ENCODE measurements around the gene IDE.
"Not testable (repeated sequence)": the region's sequence is repeated elsewhere in the genome, so short reads cannot be mapped to it uniquely, and the experiment has no call there.

IDE gene

DNA sequence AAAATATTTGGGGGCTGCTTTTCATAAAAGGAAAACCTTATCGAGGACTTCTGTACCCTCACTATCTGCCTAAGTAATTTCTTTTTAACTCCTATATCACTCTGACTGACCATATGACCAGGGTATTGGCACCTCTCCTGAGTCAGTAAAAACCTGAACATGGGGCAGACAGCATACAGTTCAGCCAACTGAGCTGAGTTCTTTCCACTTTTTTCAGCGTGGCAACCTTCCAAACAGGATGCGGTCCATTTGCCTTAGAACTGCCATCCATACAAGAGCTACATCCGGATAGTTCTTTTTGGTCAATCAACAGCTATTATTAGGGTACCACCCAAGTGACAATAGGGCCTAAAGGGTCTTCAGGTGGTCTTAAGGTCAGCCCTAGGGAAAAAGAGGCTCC lies 160.4 kb downstream of the IDE start:
- no peak for DNase-seq

DNA sequence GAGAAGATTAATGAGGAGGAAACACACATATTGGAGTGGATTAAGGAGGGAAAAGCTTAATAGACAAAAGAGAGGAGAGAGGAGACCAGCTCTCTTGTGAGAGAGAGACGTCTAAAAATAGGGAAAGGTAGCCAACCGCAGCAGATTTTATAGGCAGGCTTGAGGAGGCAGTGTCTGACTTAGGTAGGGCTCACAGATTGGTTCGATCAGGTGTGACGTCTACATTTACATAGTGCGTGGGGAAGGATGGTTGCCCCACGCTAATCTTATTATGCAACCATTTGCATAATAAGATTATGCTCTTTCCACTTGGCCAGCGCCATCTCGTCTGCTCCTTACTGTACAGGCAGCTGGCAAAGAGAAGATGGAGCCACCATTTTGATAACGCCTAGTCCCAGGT lies 160.9 kb downstream of the IDE start:
- no peak for DNase-seq

DNA sequence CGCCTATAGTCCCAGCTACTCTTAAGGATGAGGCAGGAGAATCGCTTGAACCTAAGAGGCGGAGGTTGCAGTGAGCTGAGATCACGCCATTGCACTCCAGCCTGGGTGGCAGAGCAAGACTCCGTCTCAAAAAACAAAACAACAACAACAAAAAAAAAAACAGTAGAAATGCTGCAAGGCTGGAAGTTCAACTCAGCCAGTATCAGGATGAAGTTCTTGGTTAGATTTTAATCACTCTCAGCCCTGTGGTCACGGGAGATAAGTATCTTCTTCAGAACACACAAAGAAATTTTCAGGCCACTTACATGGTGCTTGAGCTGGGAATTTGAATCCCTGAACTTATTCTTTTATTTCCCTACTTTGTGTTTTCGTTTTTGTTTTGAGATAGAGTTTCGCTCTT lies 162.5 kb downstream of the IDE start:
- DNase-seq: no peak

DNA sequence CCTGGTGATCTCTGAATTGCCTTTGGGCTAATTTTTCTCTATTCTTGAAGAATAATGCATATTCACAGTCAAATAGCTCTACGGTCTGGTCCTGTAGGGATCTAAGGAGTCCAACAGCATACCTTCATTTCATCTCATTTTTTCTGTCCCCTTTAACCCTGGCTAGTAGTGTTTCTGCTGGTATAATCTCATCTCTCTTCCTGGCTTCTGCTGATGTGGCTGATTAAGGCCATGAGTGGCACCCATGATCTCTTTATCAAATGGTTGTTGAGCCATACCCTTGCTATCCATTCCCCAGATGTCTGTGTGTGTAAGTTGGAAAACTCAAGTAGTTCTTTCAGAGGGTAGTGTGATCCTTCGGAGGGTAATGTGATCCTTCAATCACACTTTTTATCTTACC lies 163.4 kb downstream of the IDE start:
- no peak for DNase-seq

DNA sequence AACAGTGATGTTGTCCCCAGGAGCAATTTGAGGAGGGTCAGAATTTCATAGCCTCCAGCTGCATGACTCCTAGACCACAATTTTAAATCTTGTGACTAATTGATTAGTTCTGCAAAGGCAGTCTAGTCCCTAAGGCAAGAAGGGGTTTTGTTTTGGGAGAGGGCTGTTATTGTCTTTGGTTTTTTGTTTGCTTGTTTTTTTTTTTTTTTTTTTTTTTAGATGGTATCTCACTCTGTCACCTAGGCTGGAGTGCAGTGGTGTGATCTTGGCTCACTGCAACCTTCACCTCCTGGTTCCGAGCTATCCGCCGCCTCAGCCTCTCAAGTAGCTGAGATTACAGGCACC lies 165.9 kb downstream of the IDE start:
- no peak for DNase-seq

DNA sequence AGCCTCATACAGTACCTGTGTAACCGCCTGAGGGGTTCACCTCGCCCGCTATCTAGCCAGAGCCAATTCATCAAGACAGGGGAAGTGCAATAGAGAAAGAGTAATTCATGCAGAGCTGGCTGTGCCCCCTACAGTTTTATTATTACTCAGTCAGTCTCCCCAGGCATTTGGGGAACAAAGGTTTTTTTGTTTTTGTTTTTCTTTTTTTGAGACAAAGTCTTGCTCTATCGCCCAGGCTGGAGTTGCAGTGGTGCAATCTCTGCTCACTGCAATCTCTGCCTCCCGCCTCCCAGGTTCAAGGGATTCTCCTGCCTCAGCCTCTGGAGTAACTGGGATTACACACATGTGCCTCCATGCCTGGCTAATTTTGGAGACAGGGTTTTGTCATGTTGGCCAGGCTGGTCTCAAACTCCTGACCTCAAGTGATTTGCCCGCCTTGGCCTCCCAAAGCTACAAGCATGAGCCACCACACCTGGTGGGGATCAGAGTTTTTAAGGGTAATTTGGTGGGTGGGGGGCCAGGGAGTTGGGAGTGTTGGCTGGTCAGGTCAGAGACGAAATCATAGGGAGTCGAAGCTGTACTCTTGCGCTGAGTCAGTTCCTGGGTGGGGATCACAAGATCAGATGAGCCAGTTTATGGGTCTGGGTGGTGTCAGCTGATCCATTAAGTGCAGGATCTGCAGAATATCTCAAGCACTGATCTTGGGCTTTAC lies 166.4 kb downstream of the IDE start:
- no peak for DNase-seq

DNA sequence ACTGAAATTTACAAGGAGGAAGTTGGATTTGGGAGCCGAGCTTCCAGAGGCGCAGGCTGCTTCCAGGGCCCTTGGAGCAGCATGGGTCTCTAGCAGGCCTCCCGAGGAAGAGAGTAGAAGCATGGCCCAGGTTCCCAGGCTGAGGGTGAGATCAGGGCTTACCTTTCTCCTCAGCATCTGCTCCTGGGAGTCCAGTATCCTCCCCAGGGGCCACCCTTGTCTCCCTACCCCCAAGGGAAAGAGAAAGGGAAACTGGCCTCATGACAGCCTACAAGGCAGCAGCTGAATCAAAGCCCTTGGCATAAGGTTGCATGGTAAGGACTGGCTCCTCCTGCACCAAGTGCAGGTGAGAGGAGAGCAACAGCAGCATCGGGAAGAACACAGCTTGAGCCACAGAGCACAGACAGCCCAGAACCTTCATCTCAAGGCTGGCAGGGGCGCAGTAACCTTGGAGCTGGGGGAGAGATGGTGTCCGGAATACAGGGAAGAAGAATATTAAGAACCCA lies 168.4 kb downstream of the IDE start:
- no peak for DNase-seq

DNA sequence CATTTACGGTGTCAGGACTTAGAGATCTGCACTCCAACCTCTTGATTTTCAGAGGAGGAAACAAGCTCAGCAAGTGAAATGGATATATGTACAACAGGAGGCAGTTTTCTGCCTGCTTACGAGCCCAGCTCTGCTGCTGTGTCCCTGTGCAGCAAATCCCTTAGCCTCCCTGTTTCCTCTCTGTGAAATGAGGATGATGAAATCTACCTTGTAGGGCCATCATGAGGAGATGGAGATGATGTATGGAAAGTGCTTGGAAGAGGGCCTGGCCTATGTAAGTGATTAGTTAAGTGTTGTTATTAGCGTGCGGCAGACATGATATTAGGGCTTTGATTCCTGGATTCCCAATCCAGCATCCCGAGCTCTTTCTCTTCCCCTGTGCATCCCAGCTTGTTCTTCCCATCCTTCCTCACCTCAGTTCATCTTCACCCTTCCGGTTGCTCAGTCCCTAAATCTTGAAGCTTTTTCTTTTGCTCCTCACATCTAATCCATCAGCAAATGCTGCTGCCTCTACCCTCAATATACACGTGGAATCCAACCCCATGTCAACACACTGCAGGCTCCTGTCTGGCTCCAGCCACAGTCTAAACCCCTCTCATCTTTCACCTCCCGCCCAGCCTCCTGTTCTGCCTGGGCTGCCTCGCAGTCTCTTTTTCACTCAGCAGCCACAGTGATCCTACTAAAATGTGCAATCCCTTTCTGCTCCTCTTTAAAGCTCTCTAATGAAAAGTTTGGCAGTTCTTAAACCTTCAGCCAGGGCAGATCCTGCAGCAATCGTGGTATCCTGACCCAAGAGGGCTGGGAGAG lies 169.1 kb downstream of the IDE start:
- DNase-seq: no peak

DNA sequence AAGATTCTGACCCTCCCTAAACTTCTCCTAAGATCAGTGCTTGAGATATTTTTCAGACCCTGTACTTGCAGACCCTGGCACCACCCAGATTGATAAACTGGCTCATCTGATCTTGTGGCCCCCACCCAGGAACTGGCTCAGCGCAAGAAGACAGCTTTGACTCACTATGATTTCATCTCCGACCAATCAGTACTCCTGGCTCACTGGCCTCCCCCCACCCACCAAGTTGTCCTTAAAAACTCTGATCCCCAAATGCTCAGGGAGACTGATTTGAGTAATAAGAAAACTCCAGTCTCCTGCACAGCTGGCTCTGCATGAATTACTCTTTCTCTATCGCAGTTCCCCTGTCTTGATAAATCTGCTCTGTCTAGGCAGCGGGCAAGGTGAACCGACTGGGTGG lies 171.7 kb downstream of the IDE start:
- DNase-seq: not testable (repeated sequence)

All from activated T-cell treated with anti-CD3 and anti-CD28 coated beads, Interleukin-2, amount 50 U/mL, for 48 hours (primary cell).